HEK293T (cell line): ENCODE measurements around the gene CEP85L.

Source experiments
- ARNT ChIP-seq: fragments of 450-650 bp; IDR thresholded peaks from 2 replicates; pipeline ENCODE4 v1.6.1; 2017; ENCODE audit warnings: mild to moderate bottlenecking
- NFRKB ChIP-seq: fragments of 450-650 bp; IDR thresholded peaks from 2 replicates; pipeline ENCODE4 v1.6.1; 2016; ENCODE audit warnings: mild to moderate bottlenecking, moderate library complexity
- PKNOX1 ChIP-seq: fragments of 450-650 bp; IDR thresholded peaks from 2 replicates; pipeline ENCODE4 v1.6.1; 2016
- SP1 ChIP-seq: fragments of 450-650 bp; IDR thresholded peaks from 2 replicates; pipeline ENCODE4 v1.6.1; 2017

DNA sequence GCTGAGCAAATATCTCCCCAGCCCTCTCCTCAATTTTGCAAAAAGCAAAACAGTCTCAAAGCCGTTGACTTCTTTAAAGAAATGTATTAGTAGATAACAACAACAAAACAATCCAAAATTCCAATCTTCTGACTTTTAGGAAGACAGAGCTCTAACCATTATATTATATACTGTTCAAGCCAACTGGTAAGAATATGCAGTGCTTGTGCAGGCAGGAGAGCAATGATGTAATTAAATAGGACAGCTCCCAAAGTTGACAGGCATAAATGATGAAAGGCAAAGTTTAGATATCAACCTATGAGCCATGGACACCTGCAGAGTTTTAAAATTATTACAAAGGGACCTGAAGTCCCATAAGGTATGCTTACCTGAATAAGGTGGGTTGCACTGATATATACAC, 16.6 kb upstream of the CEP85L start:
- TF ChIP-seq ARNT (no peak), SP1 (no peak), NFRKB (no peak), PKNOX1 (no peak)
